Endodermal cell (in vitro differentiated cells): ENCODE measurements around the gene SYNGR4. TPM values are rescaled to one million over a fixed set of nuclear protein-coding genes. Genes with fewer than 3 reads are reported as not detected.

Experiments
- DNase-seq: peaks from one replicate; pipeline ENCODE4 v3.0.0-alpha.2; 2017
- H3K27ac ChIP-seq: 2 replicates; pipeline ENCODE4 v1.5.1; 2013; ENCODE audit warnings: mild to moderate bottlenecking, low read depth, low read length, moderate library complexity
- H3K27me3 ChIP-seq: 2 replicates; pipeline ENCODE4 v1.6.1; 2013; ENCODE audit warnings: mild to moderate bottlenecking, low read length, moderate library complexity; ENCODE audit not compliant: insufficient read depth, control insufficient read depth, poor library complexity, severe bottlenecking
- H3K36me3 ChIP-seq: 2 replicates; pipeline ENCODE4 v1.7.0; 2013; ENCODE audit warnings: mild to moderate bottlenecking, low read length, moderate library complexity; ENCODE audit not compliant: control insufficient read depth, insufficient read depth
- H3K4me1 ChIP-seq: one replicate; pipeline ENCODE4 v1.7.0; 2013; ENCODE audit warnings: low read length; ENCODE audit not compliant: control insufficient read depth, insufficient read depth
- H3K4me3 ChIP-seq: 2 replicates; pipeline ENCODE4 v1.5.1; 2013; ENCODE audit warnings: mild to moderate bottlenecking, low read length, moderate library complexity
- H3K9ac ChIP-seq: 2 replicates; pipeline ENCODE4 v1.6.1; 2013; ENCODE audit warnings: mild to moderate bottlenecking, low read length, moderate library complexity; ENCODE audit not compliant: poor library complexity, severe bottlenecking; ENCODE audit errors: extremely low read depth
- H3K9me3 ChIP-seq: 2 replicates; pipeline ENCODE4 v1.6.1; 2013; ENCODE audit warnings: mild to moderate bottlenecking, low read length, moderate library complexity; ENCODE audit not compliant: control insufficient read depth
- H3K27ac Mint-ChIP-seq: 2 replicates; pipeline ENCODE4 v1.8.0; 2020; ENCODE audit warnings: mixed read lengths
- H3K27me3 Mint-ChIP-seq: 2 replicates; pipeline ENCODE4 v1.8.0; 2021; ENCODE audit warnings: mild to moderate bottlenecking, mixed read lengths; ENCODE audit not compliant: insufficient read depth
- H3K36me3 Mint-ChIP-seq: 2 replicates; pipeline ENCODE4 v1.8.0; 2020; ENCODE audit warnings: low read depth, mixed read lengths
- H3K4me1 Mint-ChIP-seq: 2 replicates; pipeline ENCODE4 v1.8.0; 2020; ENCODE audit warnings: mixed read lengths
- H3K4me3 Mint-ChIP-seq: 2 replicates; pipeline ENCODE4 v1.8.0; 2020; ENCODE audit warnings: mild to moderate bottlenecking, moderate library complexity, mixed read lengths
- H3K9me3 Mint-ChIP-seq: 2 replicates; pipeline ENCODE4 v1.8.0; 2020; ENCODE audit warnings: mild to moderate bottlenecking, mixed read lengths
- CTCF ChIP-seq: fragments of 200-600 bp; sonication (generic); conservative IDR thresholded peaks from 2 replicates; pipeline ENCODE4 v1.5.0; 2021; ENCODE audit warnings: antibody characterized with exemption, mild to moderate bottlenecking
- WGBS, 2 experiments: methylation state at CpG; one replicate each; pipeline versions ENCODE4 v1.1.5 to v1.1.7; 2013; ENCODE audit warnings: missing lambda C conversion rate in 2 of 2, mixed read lengths in 1 of 2; ENCODE audit not compliant: insufficient coverage in 1 of 2, insufficient read length in 1 of 2; 5-methylcytosine and 5-hydroxymethylcytosine counted together
- total RNA-seq, 2 donors: library from RNA; stranded (reverse); fragmentation: NEBNext Ultra II Directional in 1 of 2; extraction: Animal tissue kit (Norgen Biotek cat#: 25700) in 1 of 2; gene quantifications; 2 replicates in 1 of 2; 3 replicates in 1 of 2; pipeline ENCODE4 v1.2.1, GENCODE V29; 2021

Gene SYNGR4
- total RNA-seq, 2 donors from 2014 or later, result not detected

GRCh38 chr19:48342841-48343540 is 21.2 kb upstream of the SYNGR4 start:
- no peak overlapping the region for H3K4me3 Mint-ChIP-seq

GRCh38 chr19:48344892-48345291 is 19.3 kb upstream of the SYNGR4 start:
- Histone ChIP-seq H3K27me3 (no peaks in the 10 kb centered on the region), H3K27ac (no peak overlapping the region), H3K36me3 (no peaks in the 10 kb centered on the region), H3K9ac (no peak overlapping the region), H3K9me3 (no peaks in the 10 kb centered on the region), H3K4me3 (no peak overlapping the region), H3K4me1 (no peaks in the 10 kb centered on the region)
- 94 to 97% methylated on average over 6 of the region's 6 CpGs for WGBS, 2 experiments
- no peaks in the 10 kb centered on the region for H3K9me3 Mint-ChIP-seq
- no peak overlapping the region for H3K27ac Mint-ChIP-seq
- peak; percentile 64 for DNase-seq
- TF ChIP-seq CTCF, result no peak
- H3K27me3 Mint-ChIP-seq, result no peaks in the 10 kb centered on the region
- H3K4me1 Mint-ChIP-seq, result no peaks in the 10 kb centered on the region
- no peaks in the 10 kb centered on the region for H3K36me3 Mint-ChIP-seq
- H3K4me3 Mint-ChIP-seq, result no peak overlapping the region

More at GRCh38 chr19:48342841-48343540, 21.2 kb upstream of the SYNGR4 start:
- H3K36me3 Mint-ChIP-seq, result no peaks in the 10 kb centered on the region
- H3K9ac ChIP-seq, result no peak overlapping the region
- H3K36me3 ChIP-seq, result no peaks in the 10 kb centered on the region
- H3K27ac ChIP-seq, result no peak overlapping the region
- H3K27me3 Mint-ChIP-seq, result no peaks in the 10 kb centered on the region
- no peak overlapping the region for H3K4me3 ChIP-seq
- H3K9me3 Mint-ChIP-seq, result no peaks in the 10 kb centered on the region
- no peaks in the 10 kb centered on the region for H3K9me3 ChIP-seq
- H3K4me1 Mint-ChIP-seq, result no peaks in the 10 kb centered on the region
- 91 to 92% methylated on average over 23 of the region's 23 CpGs for WGBS, 2 experiments
- H3K27me3 ChIP-seq, result no peaks in the 10 kb centered on the region
- DNase-seq, result no peak
- no peak for TF ChIP-seq CTCF
- no peaks in the 10 kb centered on the region for H3K4me1 ChIP-seq
- no peak overlapping the region for H3K27ac Mint-ChIP-seq

GRCh38 chr19:48346191-48346590 is 18.0 kb upstream of the SYNGR4 start:
- no peak overlapping the region for H3K27ac ChIP-seq
- H3K4me1 ChIP-seq, result no peaks in the 10 kb centered on the region
- no peak overlapping the region for H3K9ac ChIP-seq
- 80 to 97% methylated on average over 1 to 2 of the region's 2 CpGs for WGBS, 2 experiments
- no peak overlapping the region for H3K4me3 Mint-ChIP-seq
- no peaks in the 10 kb centered on the region for H3K36me3 ChIP-seq
- H3K4me1 Mint-ChIP-seq, result no peaks in the 10 kb centered on the region
- no peaks in the 10 kb centered on the region for H3K36me3 Mint-ChIP-seq
- no peaks in the 10 kb centered on the region for H3K9me3 Mint-ChIP-seq
- no peaks in the 10 kb centered on the region for H3K9me3 ChIP-seq
- H3K4me3 ChIP-seq, result no peak overlapping the region
- no peaks in the 10 kb centered on the region for H3K27me3 ChIP-seq
- H3K27me3 Mint-ChIP-seq, result no peaks in the 10 kb centered on the region
- no peak overlapping the region for H3K27ac Mint-ChIP-seq
- DNase-seq, result no peak
- TF ChIP-seq CTCF, result no peak
